Peyer's patch (tissue), 4 donors: ENCODE measurements around the gene ACYP1.

Source experiments
- CTCF ChIP-seq, 6 experiments: fragments of 450-650 bp in 4 of 6; fragments of 200-600 bp in 2 of 6; sonication (generic) in 1 of 6; IDR thresholded peaks; one replicate each; pipeline ENCODE4 v1.5.1; 2017 to 2019; ENCODE audit warnings: antibody characterized with exemption in 6 of 6, mild to moderate bottlenecking in 3 of 6, moderate library complexity in 1 of 6
- POLR2A ChIP-seq, 2 donors: fragments of 450-650 bp; IDR thresholded peaks; one replicate each; pipeline ENCODE4 v1.5.1; 2017; ENCODE audit warnings: antibody characterized with exemption in 2 of 2, mild to moderate bottlenecking in 2 of 2, moderate library complexity in 2 of 2

GRCh38 chr14:75098682-75099081 lies 34.9 kb upstream of the ACYP1 start:
- no peak for TF ChIP-seq CTCF (IDR thresholded peaks at IDR 0.05)
- TF ChIP-seq POLR2A (IDR thresholded peaks at IDR 0.05) = no peak
